H1 (cell line): ENCODE data around the gene TK2. TPM values are rescaled to one million over a fixed set of nuclear protein-coding genes. Genes with fewer than 3 reads are reported as not detected.

Experiments used
- CTCF ChIA-PET: fragments of 300-600 bp; sonication (Branson Sonifier 250); formaldehyde crosslinking; loops from one replicate; lab custom pipeline; 2021; ENCODE audit not compliant: partially characterized antibody; lab: Charles Lee
- POLR2A ChIA-PET: fragments of 300-600 bp; sonication (Branson Sonifier 250); formaldehyde crosslinking; loops from one replicate; lab custom pipeline; 2021; ENCODE audit warnings: inconsistent platforms; ENCODE audit not compliant: partially characterized antibody; lab: Charles Lee
- DNase-seq, 2 experiments: peaks; one replicate each; pipeline versions ENCODE4 v3.0.0 to v3.0.0-alpha.2; 2010 to 2022; ENCODE audit warnings: low spot score in 2 of 2, low read depth in 1 of 2, mixed read lengths in 1 of 2
- FAIRE-seq: peaks from 2 replicates; lab custom pipeline; 2011; peaks lifted over from hg19 to GRCh38; lab: Jason Lieb, UNC
- H2AFZ ChIP-seq: 2 replicates; pipeline ENCODE4 v1.8.1; 2012; ENCODE audit warnings: low read length, inconsistent platforms
- H2AK5ac ChIP-seq: 2 replicates; pipeline ENCODE4 v1.6.1; 2013; ENCODE audit warnings: low read depth, low read length
- H2BK120ac ChIP-seq: replicated peaks from 2 replicates; pipeline ENCODE3; 2013; ENCODE audit warnings: low read depth, low read length, inconsistent platforms
- H2BK12ac ChIP-seq: 2 replicates; pipeline ENCODE4 v1.6.1; 2013; ENCODE audit warnings: low read depth, low read length
- H2BK15ac ChIP-seq: 2 replicates; pipeline ENCODE4 v1.6.1; 2013; ENCODE audit warnings: low read length
- H2BK20ac ChIP-seq: 2 replicates; pipeline ENCODE4 v1.6.1; 2013; ENCODE audit warnings: low read length
- H2BK5ac ChIP-seq: 2 replicates; pipeline ENCODE4 v1.6.1; 2013; ENCODE audit warnings: low read depth, low read length
- H3K14ac ChIP-seq: 2 replicates; pipeline ENCODE4 v1.6.1; 2013; ENCODE audit warnings: inconsistent platforms; ENCODE audit not compliant: insufficient read length
- H3K18ac ChIP-seq: 2 replicates; pipeline ENCODE4 v1.6.1; 2013; ENCODE audit warnings: low read length; ENCODE audit errors: extremely low read depth
- H3K23ac ChIP-seq: 2 replicates; pipeline ENCODE4 v1.6.1; 2013; ENCODE audit warnings: inconsistent platforms; ENCODE audit not compliant: insufficient read length
- H3K23me2 ChIP-seq: 2 replicates; pipeline ENCODE4 v1.6.1; 2013; ENCODE audit warnings: low read depth, low read length
- H3K27ac ChIP-seq: 2 replicates; pipeline ENCODE4 v1.6.1; 2011; ENCODE audit warnings: low read depth, low read length, inconsistent platforms
- H3K27me3 ChIP-seq, 4 experiments: replicated peaks in 1 of 4; 1 replicate in 1 of 4; 2 replicates in 3 of 4; pipeline versions ENCODE4 v1.6.1 to v1.8.1; 2011 to 2013; ENCODE audit warnings: low read length in 3 of 4, mild to moderate bottlenecking in 3 of 4, inconsistent platforms in 2 of 4, mixed read lengths in 2 of 4, moderate library complexity in 1 of 4; ENCODE audit not compliant: control insufficient read depth in 3 of 4, insufficient read depth in 3 of 4; ENCODE audit errors: extremely low read depth in 1 of 4
- H3K36me3 ChIP-seq, 4 experiments: 2 replicates each; pipeline versions ENCODE4 v1.6.1 to v1.8.1; 2011 to 2013; ENCODE audit warnings: mild to moderate bottlenecking in 4 of 4, low read length in 3 of 4, moderate library complexity in 2 of 4, control low read depth in 1 of 4, inconsistent platforms in 1 of 4; ENCODE audit not compliant: insufficient read depth in 4 of 4, control insufficient read depth in 2 of 4
- H3K4ac ChIP-seq: replicated peaks from 2 replicates; pipeline ENCODE3; 2013; ENCODE audit warnings: low read length, low read depth, mixed read lengths, inconsistent platforms; ENCODE audit not compliant: insufficient read length
- H3K4me1 ChIP-seq, 4 experiments: replicated peaks in 1 of 4; 1 replicate in 1 of 4; 2 replicates in 3 of 4; pipeline versions ENCODE4 v1.6.1 to v1.8.1; 2011 to 2013; ENCODE audit warnings: low read length in 3 of 4, inconsistent platforms in 2 of 4, mixed read lengths in 1 of 4; ENCODE audit not compliant: insufficient read depth in 4 of 4, control insufficient read depth in 3 of 4
- H3K4me2 ChIP-seq, 2 experiments: 2 replicates each; pipeline versions ENCODE4 v1.6.1 to v1.8.1; 2011 to 2013; ENCODE audit warnings: low read depth in 2 of 2, low read length in 2 of 2, control low read depth in 1 of 2, inconsistent platforms in 1 of 2, mild to moderate bottlenecking in 1 of 2; ENCODE audit not compliant: insufficient read depth in 1 of 2
- H3K4me3 ChIP-seq, 4 experiments: fragments of 200-600, 300-600 bp in 1 of 4; sonication (generic), shearing (Covaris generic), sonication (Bioruptor Twin) in 1 of 4; 2 replicates each; pipeline versions ENCODE4 v1.5.1 to v1.8.1; 2011 to 2016; ENCODE audit warnings: low read length in 4 of 4, low read depth in 3 of 4, control low read depth in 2 of 4, inconsistent platforms in 2 of 4, mild to moderate bottlenecking in 2 of 4, mixed read lengths in 1 of 4, moderate library complexity in 1 of 4; ENCODE audit not compliant: insufficient read depth in 2 of 4; ENCODE audit errors: extremely low read depth in 1 of 4
- H3K56ac ChIP-seq: replicated peaks from 2 replicates; pipeline ENCODE3; 2013; ENCODE audit warnings: low read depth, mild to moderate bottlenecking, mixed read lengths, low read length, inconsistent platforms; ENCODE audit not compliant: insufficient read length
- H3K79me1 ChIP-seq: 2 replicates; pipeline ENCODE4 v1.6.1; 2013; ENCODE audit warnings: low read depth, low read length, control low read depth
- H3K79me2 ChIP-seq, 2 experiments: 2 replicates each; pipeline versions ENCODE4 v1.6.1 to v1.8.1; 2012 to 2013; ENCODE audit warnings: low read length in 2 of 2, mild to moderate bottlenecking in 2 of 2, inconsistent platforms in 1 of 2; ENCODE audit not compliant: insufficient read depth in 2 of 2, control insufficient read depth in 1 of 2
- H3K9ac ChIP-seq, 4 experiments: replicated peaks in 1 of 4; 1 replicate in 1 of 4; 2 replicates in 3 of 4; pipeline versions ENCODE4 v1.6.1 to v1.8.1; 2011 to 2013; ENCODE audit warnings: low read depth in 3 of 4, low read length in 3 of 4, control low read depth in 2 of 4, mild to moderate bottlenecking in 2 of 4, moderate library complexity in 2 of 4, inconsistent platforms in 1 of 4; ENCODE audit errors: extremely low read depth in 1 of 4
- H3K9me3 ChIP-seq, 2 experiments: 2 replicates each; pipeline versions ENCODE4 v1.6.1 to v1.8.1; 2012 to 2013; ENCODE audit warnings: mild to moderate bottlenecking in 2 of 2, moderate library complexity in 2 of 2, control low read depth in 1 of 2, inconsistent platforms in 1 of 2, low read depth in 1 of 2, low read length in 1 of 2, mixed read lengths in 1 of 2; ENCODE audit not compliant: insufficient read depth in 2 of 2
- H4K20me1 ChIP-seq, 2 experiments: replicated peaks in 1 of 2; 2 replicates each; pipeline versions ENCODE3 to v1.8.1; 2011 to 2013; ENCODE audit warnings: inconsistent platforms in 2 of 2, low read length in 2 of 2, mild to moderate bottlenecking in 1 of 2; ENCODE audit not compliant: insufficient read depth in 2 of 2, control insufficient read depth in 1 of 2
- H4K5ac ChIP-seq: 2 replicates; pipeline ENCODE4 v1.6.1; 2013; ENCODE audit warnings: low read length, low read depth, mixed read lengths, inconsistent platforms; ENCODE audit not compliant: insufficient read length
- H4K8ac ChIP-seq: 2 replicates; pipeline ENCODE4 v1.8.0; 2013; ENCODE audit warnings: mild to moderate bottlenecking, moderate library complexity, low read length, inconsistent platforms; ENCODE audit not compliant: insufficient read depth; ENCODE audit errors: extremely low read depth
- H4K91ac ChIP-seq: replicated peaks from 2 replicates; pipeline ENCODE3; 2013; ENCODE audit warnings: low read length, mixed read lengths, inconsistent platforms; ENCODE audit not compliant: insufficient read length
- KDM1A ChIP-seq: fragments of 200-600, 300-600 bp; sonication (generic); IDR thresholded peaks from 2 replicates; pipeline ENCODE4 v1.7.1; 2016; ENCODE audit warnings: mild to moderate bottlenecking, low read length, borderline replicate concordance
- PHF8 ChIP-seq: fragments of 200-600 bp; sonication (generic); conservative IDR thresholded peaks from 2 replicates; pipeline ENCODE4 v1.7.1; 2012; ENCODE audit warnings: low read depth, mild to moderate bottlenecking, inconsistent platforms, low read length, moderate library complexity
- SP4 ChIP-seq: IDR thresholded peaks from 2 replicates; pipeline ENCODE4 v1.6.1; 2012; ENCODE audit warnings: low read length, inconsistent platforms
- SUZ12 ChIP-seq: fragments of 200-600 bp; sonication (generic); IDR thresholded peaks from 2 replicates; pipeline ENCODE4 v1.6.1; 2012; ENCODE audit warnings: mild to moderate bottlenecking, inconsistent platforms, low read length, moderate library complexity, mixed read lengths
- TBP ChIP-seq: IDR thresholded peaks from 2 replicates; pipeline ENCODE4 v1.6.1; 2011; ENCODE audit warnings: low read depth, low read length, improper control_type of control experiment
- YY1 ChIP-seq: IDR thresholded peaks from 2 replicates; pipeline ENCODE4 v1.6.1; 2011; ENCODE audit warnings: low read depth, mild to moderate bottlenecking, low read length
- WGBS, 2 experiments: shearing (Covaris generic) in 1 of 2; methylation state at CpG; one replicate each; pipeline versions ENCODE4 v1.1.6 to v1.1.7; 2013 to 2015; ENCODE audit warnings: low lambda C conversion rate in 2 of 2, mixed read lengths in 2 of 2, inconsistent platforms in 1 of 2, low coverage in 1 of 2, missing lambda C conversion rate in 1 of 2; ENCODE audit not compliant: insufficient replicate concordance in 2 of 2, insufficient coverage in 1 of 2, insufficient read length in 1 of 2; ENCODE audit errors: extremely low coverage in 1 of 2, missing lambda C conversion rate in 1 of 2; 5-methylcytosine and 5-hydroxymethylcytosine counted together
- polyA plus RNA-seq, 7 experiments: library from polyadenylated mRNA; depleted of rRNA in 3 of 7; stranded (reverse) in 5 of 7; unstranded in 2 of 7; fragments of >200 nt in 5 of 7; fragments of 200-250 nt in 2 of 7; gene quantifications; 1 replicate in 5 of 7; 2 replicates in 1 of 7; 4 replicates in 1 of 7; pipeline versions ENCODE4 v1.2.1 to v1.2.3, GENCODE V29; 2011 to 2013; ENCODE audit warnings: missing spikeins in 2 of 7, mixed read lengths in 2 of 7
- total RNA-seq: library from RNA; stranded (reverse); fragmentation: NEBNext Ultra II Directional; extraction: Animal tissue kit (Norgen Biotek cat#: 25700); gene quantifications from 2 replicates; pipeline ENCODE4 v1.2.1, GENCODE V29; 2021

Gene TK2
- total and polyA plus RNA-seq, 2 of the 8 experiments (the other 6 are each of a cell fraction or from before 2014, with no cell fraction given) = 2.7 to 3.6 TPM

- Histone ChIP-seq H3K18ac (0 out of 2 replicates have a peak overlapping the region, but pooled peaks have one; percentile 51), H4K20me1 (no peaks in the 10 kb centered on the region), H3K4me3 (no peak overlapping the region), H2BK15ac (no peak overlapping the region), H2BK120ac (no peak overlapping the region), H3K79me1 (no peaks in the 10 kb centered on the region), H3K27ac (no peak overlapping the region), H3K9ac (no peak overlapping the region), H3K23ac (no peak overlapping the region), H2BK20ac (no peak overlapping the region), H2AK5ac (no peak overlapping the region), H3K36me3 (no peaks in the 10 kb centered on the region), H4K5ac (no peak overlapping the region), H3K4me2 (no peak overlapping the region), H4K91ac (no peak overlapping the region), H4K8ac (no peak overlapping the region), H3K27me3 (peaks cover 0 to 3% (median 0%) of the 10 kb centered on the region in 4 experiments; a peak in 1 of 7 replicates), H2AFZ (peak overlapping the region; percentile 85; the same call in 1 of the 2 replicates), H3K79me2 (no peaks in the 10 kb centered on the region), H3K4me1 (peaks cover 0 to 7% (median 2%) of the 10 kb centered on the region in 4 experiments; a peak in 4 of 7 replicates), H3K56ac (no peak overlapping the region), H2BK12ac (no peak overlapping the region), H2BK5ac (no peak overlapping the region), H3K23me2 (no peaks in the 10 kb centered on the region), H3K4ac (no peak overlapping the region), H3K14ac (no peak overlapping the region), H3K9me3 (no peaks in the 10 kb centered on the region)
- TF ChIP-seq TBP (no peak), SUZ12 (no peak), SP4 (no peak), KDM1A (peak; percentile 63; the same call in 1 of the 2 replicates), PHF8 (no peak), YY1 (no peak)
- CTCF ChIA-PET = interaction anchor here (0.6 to 15.3 kb wide), 39 partner anchors 8 to 156 kb away, joined by 3 to 226 read pairs (median 5); partner anchors contain the start of genes BEAN1, CDH5, CKLF and TK2
- FAIRE-seq = no peak
- POLR2A ChIA-PET = interaction anchor here (0.8 to 1.0 kb wide), 6 partner anchors 8 to 111 kb away, joined by 3 to 4 read pairs (median 3); no protein-coding TSS in a partner anchor
- DNase-seq = peak in 1 of 2 experiments; percentile 83
- 74% methylated on average over 8 of the region's 8 CpGs; no CpG with 5 or more reads in 1 of the 2 experiments for WGBS, 2 experiments
Observed at GRCh38 chr16:66476328-66477027, 73.4 kb downstream of the TK2 start.
